Measurements from ENCODE around the gene IGIP.
A peak's percentile ranks its signal among the peaks of the same experiment; 100 is the strongest.

IGIP gene

DNA sequence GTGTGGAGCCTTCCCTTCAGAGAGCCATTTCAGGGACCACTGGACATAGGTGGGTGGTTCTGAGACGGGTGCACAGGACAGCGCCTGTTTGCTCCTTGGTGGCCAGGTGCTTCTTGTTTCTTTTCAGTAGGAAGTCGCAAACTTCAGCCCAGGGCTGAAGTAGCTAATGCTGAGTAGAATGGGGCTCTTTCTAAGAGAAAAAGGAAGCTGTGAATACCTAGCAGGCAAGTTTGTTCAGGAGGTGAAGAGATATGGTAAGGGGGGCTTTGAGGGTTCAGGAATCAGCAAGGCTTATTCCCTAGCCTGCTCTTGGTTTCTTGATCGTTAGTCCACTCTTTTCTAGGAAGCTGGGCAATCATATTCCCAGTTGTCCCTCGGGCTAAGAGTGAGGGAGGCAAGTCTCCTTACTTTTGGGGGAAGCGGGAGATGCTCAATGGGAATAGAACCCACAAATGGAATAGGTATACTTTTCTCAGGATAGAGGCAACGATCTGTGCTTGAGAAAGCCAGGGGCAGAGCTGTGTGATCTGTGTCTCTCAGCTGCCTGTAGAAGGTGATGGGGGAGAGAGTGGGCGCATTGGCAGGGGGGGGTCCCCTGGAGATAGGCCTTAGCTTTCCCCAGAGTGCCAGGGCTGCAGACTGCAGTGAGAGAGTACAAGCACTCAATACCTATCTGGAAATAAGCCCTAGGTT is 13.7 kb upstream of the IGIP start:
- H4K20me1 ChIP-seq (ENCODE audit: insufficient read depth, low read length): peaks cover 33% of the 10 kb centered on the region
- H3K27ac ChIP-seq (ENCODE audit: low read length): no peak overlapping the region
- DNase-seq: no peak
- peak overlapping the region; percentile 95 for H3K4me2 ChIP-seq (ENCODE audit: insufficient read depth, low read length)
- ATAC-seq (ENCODE audit: insufficient read depth, low read depth): no peak
- TF ChIP-seq, protein P1, sequence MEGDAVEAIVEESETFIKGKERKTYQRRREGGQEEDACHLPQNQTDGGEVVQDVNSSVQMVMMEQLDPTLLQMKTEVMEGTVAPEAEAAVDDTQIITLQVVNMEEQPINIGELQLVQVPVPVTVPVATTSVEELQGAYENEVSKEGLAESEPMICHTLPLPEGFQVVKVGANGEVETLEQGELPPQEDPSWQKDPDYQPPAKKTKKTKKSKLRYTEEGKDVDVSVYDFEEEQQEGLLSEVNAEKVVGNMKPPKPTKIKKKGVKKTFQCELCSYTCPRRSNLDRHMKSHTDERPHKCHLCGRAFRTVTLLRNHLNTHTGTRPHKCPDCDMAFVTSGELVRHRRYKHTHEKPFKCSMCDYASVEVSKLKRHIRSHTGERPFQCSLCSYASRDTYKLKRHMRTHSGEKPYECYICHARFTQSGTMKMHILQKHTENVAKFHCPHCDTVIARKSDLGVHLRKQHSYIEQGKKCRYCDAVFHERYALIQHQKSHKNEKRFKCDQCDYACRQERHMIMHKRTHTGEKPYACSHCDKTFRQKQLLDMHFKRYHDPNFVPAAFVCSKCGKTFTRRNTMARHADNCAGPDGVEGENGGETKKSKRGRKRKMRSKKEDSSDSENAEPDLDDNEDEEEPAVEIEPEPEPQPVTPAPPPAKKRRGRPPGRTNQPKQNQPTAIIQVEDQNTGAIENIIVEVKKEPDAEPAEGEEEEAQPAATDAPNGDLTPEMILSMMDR (IDR thresholded peaks at IDR 0.05; ENCODE audit: borderline replicate concordance, extremely low read depth, low read length, poor library complexity, severe bottlenecking): no peak
- no peak for TF ChIP-seq EZH2 (IDR thresholded peaks at IDR 0.05; ENCODE audit: borderline replicate concordance, low read depth, low read length, severe bottlenecking)
- peaks cover 81% of the 10 kb centered on the region for H3K79me2 ChIP-seq (ENCODE audit: insufficient read depth, low read length)
- H2AFZ ChIP-seq (ENCODE audit: low read depth, low read length): no peak overlapping the region
- H3K36me3 ChIP-seq (ENCODE audit: insufficient read depth, low read length): peaks cover 7% of the 10 kb centered on the region; the same call in 1 of the 2 replicates
- no peaks in the 10 kb centered on the region for H3K27me3 ChIP-seq (ENCODE audit: insufficient read depth, low read length, poor library complexity)
- H3K9ac ChIP-seq (ENCODE audit: low read depth, low read length): peak overlapping the region; percentile 83; the same call in 1 of the 2 replicates
- no peaks in the 10 kb centered on the region for H3K9me3 ChIP-seq (ENCODE audit: insufficient read depth, low read length, severe bottlenecking)
- no peak overlapping the region for H3K4me3 ChIP-seq (ENCODE audit: low read depth in 1 of 2, low read length in 2 of 2)
- peaks cover 64% of the 10 kb centered on the region for H3K4me1 ChIP-seq (ENCODE audit: insufficient read depth, low read length)

- Histone ChIP-seq H3K27me3 (ENCODE audit: insufficient read depth, low read length, poor library complexity) (no peaks in the 10 kb centered on the region), H3K36me3 (ENCODE audit: insufficient read depth, low read length) (peaks cover 7% of the 10 kb centered on the region; the same call in 1 of the 2 replicates), H3K4me2 (ENCODE audit: insufficient read depth, low read length) (peak overlapping the region; percentile 95), H4K20me1 (ENCODE audit: insufficient read depth, low read length) (peaks cover 38% of the 10 kb centered on the region), H3K4me3 (ENCODE audit: low read depth in 1 of 2, low read length in 2 of 2) (peak overlapping the region; percentile 69 to 80; a peak in 3 of 4 replicates), H3K27ac (ENCODE audit: low read length) (no peak overlapping the region), H2AFZ (ENCODE audit: low read depth, low read length) (peak overlapping the region; percentile 80), H3K9me3 (ENCODE audit: insufficient read depth, low read length, severe bottlenecking) (no peaks in the 10 kb centered on the region), H3K79me2 (ENCODE audit: insufficient read depth, low read length) (peaks cover 86% of the 10 kb centered on the region), H3K4me1 (ENCODE audit: insufficient read depth, low read length) (peaks cover 64% of the 10 kb centered on the region), H3K9ac (ENCODE audit: low read depth, low read length) (peak overlapping the region; percentile 83)
- DNase-seq (no peak), ATAC-seq (ENCODE audit: insufficient read depth, low read depth) (no peak)
- TF ChIP-seq EZH2 (IDR thresholded peaks at IDR 0.05; ENCODE audit: borderline replicate concordance, low read depth, low read length, severe bottlenecking): no peak
- TF ChIP-seq, protein P1 (IDR thresholded peaks at IDR 0.05; ENCODE audit: borderline replicate concordance, extremely low read depth, low read length, poor library complexity, severe bottlenecking): no peak
Observed at GRCh38 chr5:140112685-140113179, 13.0 kb upstream of the IGIP start.

DNA sequence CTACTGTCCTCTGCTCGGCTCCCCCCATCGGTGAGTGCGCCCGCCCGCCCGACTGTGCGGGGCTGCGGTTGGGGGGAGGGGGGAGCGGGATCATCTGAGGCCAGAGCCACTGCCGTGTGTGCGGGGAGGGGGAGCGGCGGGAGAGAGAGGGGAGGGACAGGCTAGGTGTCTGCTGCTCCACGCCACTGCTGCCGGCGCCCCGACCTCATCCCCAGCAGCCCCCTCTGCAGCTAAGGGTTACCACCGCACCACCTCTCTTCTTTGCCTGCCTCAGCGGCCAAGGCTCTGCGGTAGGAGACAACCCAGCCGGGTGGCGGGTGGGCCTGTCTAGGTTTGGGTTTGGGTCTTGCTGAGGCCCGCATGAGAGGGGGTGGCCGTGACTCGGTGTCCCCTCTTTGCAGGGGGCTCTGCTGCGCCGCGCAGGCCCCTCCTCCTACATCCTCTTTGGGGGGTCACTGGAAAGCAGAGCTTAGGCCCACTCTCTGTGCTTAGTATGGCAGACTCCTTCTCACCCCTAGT is 12.5 kb upstream of the IGIP start:
- peak; percentile 44 for DNase-seq
- ATAC-seq (ENCODE audit: insufficient read depth, low read depth): peak; percentile 25
- Histone ChIP-seq H4K20me1 (ENCODE audit: insufficient read depth, low read length) (peaks cover 38% of the 10 kb centered on the region), H3K4me2 (ENCODE audit: insufficient read depth, low read length) (peak overlapping the region; percentile 95), H3K27ac (ENCODE audit: low read length) (peak overlapping the region; percentile 80), H3K9me3 (ENCODE audit: insufficient read depth, low read length, severe bottlenecking) (no peaks in the 10 kb centered on the region), H3K36me3 (ENCODE audit: insufficient read depth, low read length) (peaks cover 7% of the 10 kb centered on the region; the same call in 1 of the 2 replicates), H3K27me3 (ENCODE audit: insufficient read depth, low read length, poor library complexity) (no peaks in the 10 kb centered on the region), H2AFZ (ENCODE audit: low read depth, low read length) (peak overlapping the region; percentile 80), H3K9ac (ENCODE audit: low read depth, low read length) (peak overlapping the region; percentile 83), H3K79me2 (ENCODE audit: insufficient read depth, low read length) (peaks cover 84% of the 10 kb centered on the region), H3K4me1 (ENCODE audit: insufficient read depth, low read length) (peaks cover 63% of the 10 kb centered on the region), H3K4me3 (ENCODE audit: low read depth in 1 of 2, low read length in 2 of 2) (peak overlapping the region; percentile 69 to 80)
- TF ChIP-seq, protein P1 (IDR thresholded peaks at IDR 0.05; ENCODE audit: borderline replicate concordance, extremely low read depth, low read length, poor library complexity, severe bottlenecking): no peak
